ENCODE measurements around the gene DNAJC5. TPM values are rescaled to one million over a fixed set of nuclear protein-coding genes. Genes with fewer than 3 reads are reported as not detected.

DNAJC5 gene
- total and polyA plus RNA-seq, 8 donors, result 23.1 to 60.1 (median 38.1) TPM

GRCh38 chr20:63980317-63980805, 85.4 kb downstream of the DNAJC5 start:
- peak overlapping the region; percentile 84 to 87 (median 86) for H3K4me3 ChIP-seq

GRCh38 chr20:63980806-63981728, 86.1 kb downstream of the DNAJC5 start, which contains the start of gene PRPF6:
Gene PRPF6 (plus strand): TSS chr20:63981132. CDS start chr20:63981246, 114 bp downstream.
- TF ChIP-seq POLR2A (IDR thresholded peaks at IDR 0.05) (peak in 1 of 4 donors; percentile 10), POLR2AphosphoS5 (IDR thresholded peaks at IDR 0.05) (peak; percentile 91 to 97 (median 93)), EP300 (IDR thresholded peaks at IDR 0.05) (no peak)
- TF ChIP-seq, protein P1, sequence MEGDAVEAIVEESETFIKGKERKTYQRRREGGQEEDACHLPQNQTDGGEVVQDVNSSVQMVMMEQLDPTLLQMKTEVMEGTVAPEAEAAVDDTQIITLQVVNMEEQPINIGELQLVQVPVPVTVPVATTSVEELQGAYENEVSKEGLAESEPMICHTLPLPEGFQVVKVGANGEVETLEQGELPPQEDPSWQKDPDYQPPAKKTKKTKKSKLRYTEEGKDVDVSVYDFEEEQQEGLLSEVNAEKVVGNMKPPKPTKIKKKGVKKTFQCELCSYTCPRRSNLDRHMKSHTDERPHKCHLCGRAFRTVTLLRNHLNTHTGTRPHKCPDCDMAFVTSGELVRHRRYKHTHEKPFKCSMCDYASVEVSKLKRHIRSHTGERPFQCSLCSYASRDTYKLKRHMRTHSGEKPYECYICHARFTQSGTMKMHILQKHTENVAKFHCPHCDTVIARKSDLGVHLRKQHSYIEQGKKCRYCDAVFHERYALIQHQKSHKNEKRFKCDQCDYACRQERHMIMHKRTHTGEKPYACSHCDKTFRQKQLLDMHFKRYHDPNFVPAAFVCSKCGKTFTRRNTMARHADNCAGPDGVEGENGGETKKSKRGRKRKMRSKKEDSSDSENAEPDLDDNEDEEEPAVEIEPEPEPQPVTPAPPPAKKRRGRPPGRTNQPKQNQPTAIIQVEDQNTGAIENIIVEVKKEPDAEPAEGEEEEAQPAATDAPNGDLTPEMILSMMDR (IDR thresholded peaks at IDR 0.05), result peak in 4 of 7 experiments; percentile 58 to 88 (median 78)
- 0 to 1% (median 1%) methylated on average over 47 to 75 of the region's 75 CpGs for WGBS, 5 donors

More at GRCh38 chr20:63980317-63980805, 85.4 kb downstream of the DNAJC5 start:
- DNase-seq, result no peak
- peaks cover 33 to 64% (median 49%) of the 10 kb centered on the region in 4 donors for H3K4me1 ChIP-seq
- peak overlapping the region; percentile 87 to 90 (median 89) for H3K27ac ChIP-seq
- no peaks in the 10 kb centered on the region for H3K9me3 ChIP-seq
- peaks cover 0 to 7% (median 0%) of the 10 kb centered on the region in 3 donors for H3K27me3 ChIP-seq
- peaks cover 28 to 35% (median 28%) of the 10 kb centered on the region in 4 donors for H3K36me3 ChIP-seq
- TF ChIP-seq, protein P1 (IDR thresholded peaks at IDR 0.05), result no peak
- TF ChIP-seq EP300 (IDR thresholded peaks at IDR 0.05) (no peak), POLR2AphosphoS5 (IDR thresholded peaks at IDR 0.05) (no peak), POLR2A (IDR thresholded peaks at IDR 0.05) (no peak)
- intact Hi-C loops (cut with DNase I; ENCODE audit: low total_unique reads), result no loop called here
- 48 to 62% (median 55%) methylated on average over 14 to 15 of the region's 15 CpGs for WGBS, 5 donors

GRCh38 chr20:63982937-63983336, 88.0 kb downstream of the DNAJC5 start:
- peaks cover 36 to 54% (median 54%) of the 10 kb centered on the region in 4 donors for H3K36me3 ChIP-seq
- H3K4me3 ChIP-seq, result no peak overlapping the region
- intact Hi-C loops (cut with DNase I; ENCODE audit: low total_unique reads), result no loop called here
- peaks cover 33 to 61% (median 46%) of the 10 kb centered on the region in 4 donors for H3K4me1 ChIP-seq
- TF ChIP-seq POLR2AphosphoS5 (IDR thresholded peaks at IDR 0.05) (no peak), POLR2A (IDR thresholded peaks at IDR 0.05) (no peak), EP300 (IDR thresholded peaks at IDR 0.05) (no peak)
- TF ChIP-seq, protein P1 (IDR thresholded peaks at IDR 0.05), result no peak
- H3K27ac ChIP-seq, result no peak overlapping the region
- WGBS, 5 donors, result 89 to 94% (median 90%) methylated on average over 14 of the region's 14 CpGs
- H3K27me3 ChIP-seq, result peaks cover 0 to 7% (median 0%) of the 10 kb centered on the region in 3 donors
- no peaks in the 10 kb centered on the region for H3K9me3 ChIP-seq
- DNase-seq, result no peak

More at GRCh38 chr20:63980806-63981728, 86.1 kb downstream of the DNAJC5 start, which contains the start of gene PRPF6:
- H3K27ac ChIP-seq, result peak within 1 kb of the TSS; percentile 87 to 90 (median 89)
- H3K36me3 ChIP-seq, result peaks cover 34 to 40% (median 36%) of the 10 kb centered on the region in 4 donors
- H3K9me3 ChIP-seq, result no peaks in the 10 kb centered on the region
- peak; percentile 96 to 99 for DNase-seq
- peaks cover 0 to 7% (median 0%) of the 10 kb centered on the region in 3 donors for H3K27me3 ChIP-seq
- H3K4me1 ChIP-seq, result peaks cover 33 to 64% (median 49%) of the 10 kb centered on the region in 4 donors
- H3K4me3 ChIP-seq, result peak within 1 kb of the TSS; percentile 84 to 87 (median 86)
- intact Hi-C loops (cut with DNase I; ENCODE audit: low total_unique reads), result no loop called here

Small RNA genes within 50 kb of the gene (small RNA-seq; reads per million reads assigned to genes)
- gene MIR647, result 0 reads per million in 4 donors
- gene MIR941-2, result 0 reads per million in 4 donors
- 0 reads per million in 4 donors for gene MIR941-4
- 0 reads per million in 4 donors for gene MIR941-5
- gene RNU1-134P, result 0 reads per million in 4 donors

Other genes starting within 250 kb of the DNAJC5 start
- gene STMN3, start 241.7 kb upstream of the DNAJC5 start, total RNA-seq, result 10 to 100 TPM in 2 of 5 donors, 1 to 10 TPM in 2, under 1 TPM in 1; 0.87 to 13.4 (median 5.5) TPM
- gene STMN3, start 241.7 kb upstream of the DNAJC5 start, polyA plus RNA-seq, result 10 to 100 TPM; 12.3 to 14.8 (median 12.5) TPM
- gene RTEL1, start 236.8 kb upstream of the DNAJC5 start, total RNA-seq, result 10 to 100 TPM; 13.6 to 70.4 (median 32.7) TPM
- gene RTEL1, start 236.8 kb upstream of the DNAJC5 start, polyA plus RNA-seq, result 1 to 10 TPM; 7.6 to 10.0 (median 9.2) TPM
- gene TNFRSF6B, start 198.5 kb upstream of the DNAJC5 start, total RNA-seq, result 10 to 100 TPM in 1 of 5 donors, 1 to 10 TPM in 3, not detected in 1; 1.1 to 16.9 (median 3.2) TPM
- gene TNFRSF6B, start 198.5 kb upstream of the DNAJC5 start, polyA plus RNA-seq, result 10 to 100 TPM in 1 of 3 donors, 1 to 10 TPM in 2; 8.5 to 26.2 (median 9.5) TPM
- gene ARFRP1, start 187.2 kb upstream of the DNAJC5 start, total RNA-seq, result 100 to 1,000 TPM in 1 of 5 donors, 10 to 100 TPM in 3, 1 to 10 TPM in 1; 7.6 to 103 (median 35.8) TPM
- 10 to 100 TPM; 30.2 to 56.2 (median 35.9) TPM for gene ARFRP1, start 187.2 kb upstream of the DNAJC5 start, polyA plus RNA-seq
- 10 to 100 TPM; 12.3 to 49.6 (median 39.3) TPM for gene ZGPAT, start 187.1 kb upstream of the DNAJC5 start, total RNA-seq
- 10 to 100 TPM; 29.9 to 41.7 (median 37.7) TPM for gene ZGPAT, start 187.1 kb upstream of the DNAJC5 start, polyA plus RNA-seq
- gene LIME1, start 158.5 kb upstream of the DNAJC5 start, total RNA-seq, result 100 to 1,000 TPM in 1 of 5 donors, 10 to 100 TPM in 2, 1 to 10 TPM in 2; 3.6 to 117 (median 16.8) TPM
- gene LIME1, start 158.5 kb upstream of the DNAJC5 start, polyA plus RNA-seq, result 10 to 100 TPM; 17.1 to 24.3 (median 19.9) TPM
- 10 to 100 TPM in 3 of 5 donors, 1 to 10 TPM in 2; 7.1 to 60.5 (median 25.9) TPM for gene SLC2A4RG, start 155.3 kb upstream of the DNAJC5 start, total RNA-seq
- gene SLC2A4RG, start 155.3 kb upstream of the DNAJC5 start, polyA plus RNA-seq, result 10 to 100 TPM; 40.1 to 76.9 (median 57.4) TPM
- gene ZBTB46, start 63.9 kb upstream of the DNAJC5 start, total RNA-seq, result 10 to 100 TPM in 1 of 5 donors, 1 to 10 TPM in 3, under 1 TPM in 1; 0.58 to 13.4 (median 4.1) TPM
- 1 to 10 TPM; 1.1 to 1.8 (median 1.7) TPM for gene ZBTB46, start 63.9 kb upstream of the DNAJC5 start, polyA plus RNA-seq
- gene ABHD16B, start 33.6 kb upstream of the DNAJC5 start, total RNA-seq, result not detected
- gene ABHD16B, start 33.6 kb upstream of the DNAJC5 start, polyA plus RNA-seq, result under 1 TPM in 2 of 3 donors, not detected in 1; 0.37 to 0.43 TPM
- 10 to 100 TPM; 42.0 to 53.1 (median 45.5) TPM for gene TPD52L2, start 29.9 kb upstream of the DNAJC5 start, total RNA-seq
- 10 to 100 TPM; 72.8 to 75.6 (median 73.3) TPM for gene TPD52L2, start 29.9 kb upstream of the DNAJC5 start, polyA plus RNA-seq
- gene UCKL1, start 61.3 kb downstream of the DNAJC5 start, total RNA-seq, result 100 to 1,000 TPM in 1 of 5 donors, 10 to 100 TPM in 4; 20.9 to 107 (median 36.8) TPM
- gene UCKL1, start 61.3 kb downstream of the DNAJC5 start, polyA plus RNA-seq, result 10 to 100 TPM; 17.7 to 60.5 (median 24.0) TPM
- 10 to 100 TPM in 2 of 5 donors, 1 to 10 TPM in 3; 6.1 to 12.1 (median 9.2) TPM for gene ZNF512B, start 74.8 kb downstream of the DNAJC5 start, total RNA-seq
- gene ZNF512B, start 74.8 kb downstream of the DNAJC5 start, polyA plus RNA-seq, result 1 to 10 TPM; 3.5 to 7.6 (median 6.3) TPM
- 10 to 100 TPM in 2 of 5 donors, 1 to 10 TPM in 3; 2.9 to 68.1 (median 9.4) TPM for gene SAMD10, start 84.5 kb downstream of the DNAJC5 start, total RNA-seq
- 1 to 10 TPM; 4.9 to 6.6 (median 6.3) TPM for gene SAMD10, start 84.5 kb downstream of the DNAJC5 start, polyA plus RNA-seq
- gene PRPF6, start 86.0 kb downstream of the DNAJC5 start, total RNA-seq, result 10 to 100 TPM; 30.4 to 67.4 (median 39.7) TPM
- 10 to 100 TPM; 27.0 to 44.2 (median 39.6) TPM for gene PRPF6, start 86.0 kb downstream of the DNAJC5 start, polyA plus RNA-seq
- gene C20orf204, start 141.1 kb downstream of the DNAJC5 start, total RNA-seq, result 1 to 10 TPM in 1 of 5 donors, not detected in 4; 1.7 TPM
- gene C20orf204, start 141.1 kb downstream of the DNAJC5 start, polyA plus RNA-seq, result 1 to 10 TPM in 2 of 3 donors, under 1 TPM in 1; 0.62 to 3.4 (median 1.4) TPM
- gene SOX18, start 154.5 kb downstream of the DNAJC5 start, total RNA-seq, result 10 to 100 TPM in 2 of 5 donors, 1 to 10 TPM in 2, under 1 TPM in 1; 0.58 to 26.6 (median 8.9) TPM
- 10 to 100 TPM in 1 of 3 donors, 1 to 10 TPM in 2; 6.2 to 15.2 (median 8.4) TPM for gene SOX18, start 154.5 kb downstream of the DNAJC5 start, polyA plus RNA-seq
- 10 to 100 TPM in 4 of 5 donors, 1 to 10 TPM in 1; 3.1 to 30.7 (median 22.8) TPM for gene TCEA2, start 168.1 kb downstream of the DNAJC5 start, total RNA-seq
- 10 to 100 TPM; 21.0 to 35.5 (median 30.4) TPM for gene TCEA2, start 168.1 kb downstream of the DNAJC5 start, polyA plus RNA-seq
- gene RGS19, start 184.4 kb downstream of the DNAJC5 start, total RNA-seq, result 10 to 100 TPM in 1 of 5 donors, 1 to 10 TPM in 1, not detected in 3; 3.1 to 10.1 TPM
- gene RGS19, start 184.4 kb downstream of the DNAJC5 start, polyA plus RNA-seq, result 10 to 100 TPM in 2 of 3 donors, 1 to 10 TPM in 1; 8.1 to 17.2 (median 13.1) TPM
- gene OPRL1, start 185.0 kb downstream of the DNAJC5 start, total RNA-seq, result 1 to 10 TPM in 1 of 5 donors, under 1 TPM in 1, not detected in 3; 0.55 to 4.7 TPM
- under 1 TPM in 2 of 3 donors, not detected in 1; 0.18 to 0.25 TPM for gene OPRL1, start 185.0 kb downstream of the DNAJC5 start, polyA plus RNA-seq
- gene LKAAEAR1, start 189.3 kb downstream of the DNAJC5 start, total RNA-seq, result not detected
- gene LKAAEAR1, start 189.3 kb downstream of the DNAJC5 start, polyA plus RNA-seq, result under 1 TPM in 1 of 3 donors, not detected in 2; 0.23 TPM
- not detected for gene NPBWR2, start 212.4 kb downstream of the DNAJC5 start, total RNA-seq
- not detected for gene NPBWR2, start 212.4 kb downstream of the DNAJC5 start, polyA plus RNA-seq